Erythroblast (primary cell): ENCODE data around the gene HOXC4.

Source experiments
- GATA1 ChIP-seq: IDR thresholded peaks from 2 replicates; pipeline ENCODE4 v1.6.1; 2011; ENCODE audit warnings: low read depth, mild to moderate bottlenecking, control low read depth, low read length, moderate library complexity
- POLR2A ChIP-seq: IDR thresholded peaks from 2 replicates; pipeline ENCODE4 v1.6.1; 2011; ENCODE audit warnings: mild to moderate bottlenecking, low read length

GRCh38 chr12:54053751-54054741, at the start of gene HOXC4:
- TF ChIP-seq POLR2A (no peak), GATA1 (no peak)
